Heart left ventricle (tissue), 13 donors: ENCODE data around the gene PATE3.

Experiments used
- POLR2A ChIP-seq, 2 donors: fragments of 450-650 bp; IDR thresholded peaks; one replicate each; pipeline ENCODE4 v1.6.1; 2017; ENCODE audit warnings: antibody characterized with exemption in 2 of 2, mild to moderate bottlenecking in 2 of 2, moderate library complexity in 2 of 2
- TF ChIP-seq, protein P1 (sequence below), 12 donors: fragments of 200-600 bp; sonication (generic) in 4 of 12; IDR thresholded peaks; one replicate each; pipeline versions ENCODE4 v1.5.0 to v1.8.0; 2018 to 2022; ENCODE audit warnings: antibody characterized with exemption in 12 of 12, mild to moderate bottlenecking in 5 of 12
- donor health status: ischemic (EF 13 %, LVEDD 7.1; RV severe dilation, severe dysfunction).
- donor health status: DM: no; HTN: yes; CAD: no.
- donor health status: DM: no; HTN: no; CAD: no.
- donor health status: ischemic (EF 25% LVEDD 6.9; RV normal size, moderate dysfunction).
- donor health status: ischemic (EF 25% LVEDD 5.7; RV mildly dilated, moderate dysfunction).
- donor health status: ischemic (EF 35%, LVEDD 5.7; RV mildly dilated, moderate dysfunction).
- donor health status: nonischemic (EF 11% LVEDD 7.7; RV severe dilation, severe dysfunction).
- donor health status: DM: yes; HTN: yes; CAD: no.
- donor health status: PGD.
- donor health status: ischemic (EF 29% LVEDD 5.4; RV normal size, mild dysfunction).
- donor health status: nonischemic (EF 23%, LVEDD 6.1; RV moderate dilation, normal function).

- TF ChIP-seq, protein P1, sequence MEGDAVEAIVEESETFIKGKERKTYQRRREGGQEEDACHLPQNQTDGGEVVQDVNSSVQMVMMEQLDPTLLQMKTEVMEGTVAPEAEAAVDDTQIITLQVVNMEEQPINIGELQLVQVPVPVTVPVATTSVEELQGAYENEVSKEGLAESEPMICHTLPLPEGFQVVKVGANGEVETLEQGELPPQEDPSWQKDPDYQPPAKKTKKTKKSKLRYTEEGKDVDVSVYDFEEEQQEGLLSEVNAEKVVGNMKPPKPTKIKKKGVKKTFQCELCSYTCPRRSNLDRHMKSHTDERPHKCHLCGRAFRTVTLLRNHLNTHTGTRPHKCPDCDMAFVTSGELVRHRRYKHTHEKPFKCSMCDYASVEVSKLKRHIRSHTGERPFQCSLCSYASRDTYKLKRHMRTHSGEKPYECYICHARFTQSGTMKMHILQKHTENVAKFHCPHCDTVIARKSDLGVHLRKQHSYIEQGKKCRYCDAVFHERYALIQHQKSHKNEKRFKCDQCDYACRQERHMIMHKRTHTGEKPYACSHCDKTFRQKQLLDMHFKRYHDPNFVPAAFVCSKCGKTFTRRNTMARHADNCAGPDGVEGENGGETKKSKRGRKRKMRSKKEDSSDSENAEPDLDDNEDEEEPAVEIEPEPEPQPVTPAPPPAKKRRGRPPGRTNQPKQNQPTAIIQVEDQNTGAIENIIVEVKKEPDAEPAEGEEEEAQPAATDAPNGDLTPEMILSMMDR (IDR thresholded peaks at IDR 0.05) = no peak
- TF ChIP-seq POLR2A (IDR thresholded peaks at IDR 0.05) = no peak
Measured at GRCh38 chr11:125778728-125779127, 9.2 kb upstream of the PATE3 start, which contains the start of gene PATE2.
